ENCODE data around the gene TRAIP. TPM values are rescaled to one million over a fixed set of nuclear protein-coding genes. Genes with fewer than 3 reads are reported as not detected.
A peak's percentile ranks its signal among the peaks of the same experiment; 100 is the strongest.

TRAIP gene
- total RNA-seq, 2 experiments from 2014 or later = 22.7 to 25.3 TPM

DNA sequence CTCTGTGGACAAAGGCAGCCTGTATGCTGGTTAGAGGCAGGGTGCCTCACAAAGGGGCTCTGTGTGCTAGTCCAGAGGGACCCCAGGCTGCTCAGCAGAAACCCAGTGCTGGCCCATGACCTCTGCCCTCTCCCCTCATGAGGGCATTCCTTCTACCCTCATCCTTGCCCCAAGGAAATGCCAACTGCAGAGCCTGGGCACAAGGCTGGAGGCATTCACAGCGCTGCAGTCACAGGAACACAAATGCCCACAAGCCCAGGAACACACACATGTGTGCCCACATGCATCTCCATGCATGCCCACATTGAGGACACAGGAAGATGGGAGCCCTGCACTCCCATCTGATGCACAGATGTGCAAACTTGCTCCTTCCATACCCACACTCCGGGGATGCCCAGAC, 49.5 kb downstream of the TRAIP start:
- H3K27me3 Mint-ChIP-seq = peaks cover 4% of the 10 kb centered on the region
- CTCF ChIA-PET = interaction anchor here (9.3 kb wide), 1 partner anchor 31 kb away, joined by 159 read pairs; no protein-coding TSS in a partner anchor

DNA sequence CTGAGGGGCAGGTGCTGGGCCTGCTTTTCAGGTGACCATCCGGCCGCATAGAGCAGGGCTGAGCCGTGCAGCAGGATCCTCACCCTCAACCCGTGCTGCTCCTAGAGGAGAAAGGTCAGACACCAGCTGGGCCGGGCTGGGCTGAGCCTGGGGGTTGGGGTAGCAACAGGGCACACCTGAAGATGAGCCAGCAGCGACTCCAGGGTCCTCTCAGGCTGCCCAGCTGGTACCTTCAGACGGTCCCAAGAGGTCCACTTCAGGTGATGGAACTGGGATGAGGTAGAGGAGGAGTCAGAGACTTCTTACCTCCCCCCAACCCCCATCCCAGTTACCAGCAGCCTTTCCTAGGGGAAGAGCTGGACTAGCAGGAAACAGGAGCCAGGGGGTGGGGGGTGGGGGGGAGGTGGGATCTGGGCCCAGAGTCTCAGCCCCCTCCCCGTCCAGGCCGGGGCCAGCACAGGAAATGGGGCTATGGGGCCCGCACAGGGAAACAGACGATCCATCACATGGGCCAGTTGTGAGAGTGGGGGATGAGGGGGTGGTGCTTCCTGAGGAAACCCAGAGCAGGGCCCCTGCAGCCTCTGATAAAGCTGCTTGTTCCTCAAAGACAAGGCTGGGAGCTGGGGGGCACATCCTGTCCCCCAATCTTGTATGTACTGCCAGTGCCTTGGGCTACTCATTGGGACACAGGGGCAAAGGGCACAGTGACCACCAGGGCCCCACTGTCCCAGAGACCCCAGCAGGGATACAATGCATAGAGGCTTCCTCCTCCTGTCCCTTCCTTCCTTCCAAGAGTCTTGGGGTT, 50.3 kb downstream of the TRAIP start:
- no peaks in the 10 kb centered on the region for H3K36me3 Mint-ChIP-seq
- ChIA-PET CTCF (interaction anchor here (1.6 to 9.3 kb wide), 2 partner anchors 8 to 32 kb away, joined by 8 to 159 read pairs; partner anchors contain the start of gene UBA7), POLR2A (interaction anchor here (0.8 to 1.3 kb wide), 2 partner anchors 20 to 87 kb away, joined by 3 to 4 read pairs; partner anchors contain the start of gene IP6K1)
- H3K9me3 Mint-ChIP-seq = no peaks in the 10 kb centered on the region
- H3K4me1 Mint-ChIP-seq (ENCODE audit: low read depth) = peaks cover 43% of the 10 kb centered on the region
- intact Hi-C loops (cut with micrococcal nuclease) = no loop called here
- peaks cover 8% of the 10 kb centered on the region for H3K27me3 Mint-ChIP-seq
- DNase-seq = peak; percentile 61
- no peak overlapping the region for H3K4me3 Mint-ChIP-seq
- H3K27ac Mint-ChIP-seq = peak overlapping the region; percentile 38

More for the DNA sequence above, 49.5 kb downstream of the TRAIP start:
- no peaks in the 10 kb centered on the region for H3K36me3 Mint-ChIP-seq
- H3K4me1 Mint-ChIP-seq (ENCODE audit: low read depth) = peaks cover 44% of the 10 kb centered on the region
- peak overlapping the region; percentile 38 for H3K27ac Mint-ChIP-seq
- intact Hi-C loops (cut with micrococcal nuclease) = no loop called here
- DNase-seq = no peak
- H3K4me3 Mint-ChIP-seq = no peak overlapping the region
- no peaks in the 10 kb centered on the region for H3K9me3 Mint-ChIP-seq
- POLR2A ChIA-PET = interaction anchor here (1.3 to 1.6 kb wide), 2 partner anchors 20 to 82 kb away, joined by 4 read pairs; partner anchors contain the start of genes GMPPB and IP6K1

DNA sequence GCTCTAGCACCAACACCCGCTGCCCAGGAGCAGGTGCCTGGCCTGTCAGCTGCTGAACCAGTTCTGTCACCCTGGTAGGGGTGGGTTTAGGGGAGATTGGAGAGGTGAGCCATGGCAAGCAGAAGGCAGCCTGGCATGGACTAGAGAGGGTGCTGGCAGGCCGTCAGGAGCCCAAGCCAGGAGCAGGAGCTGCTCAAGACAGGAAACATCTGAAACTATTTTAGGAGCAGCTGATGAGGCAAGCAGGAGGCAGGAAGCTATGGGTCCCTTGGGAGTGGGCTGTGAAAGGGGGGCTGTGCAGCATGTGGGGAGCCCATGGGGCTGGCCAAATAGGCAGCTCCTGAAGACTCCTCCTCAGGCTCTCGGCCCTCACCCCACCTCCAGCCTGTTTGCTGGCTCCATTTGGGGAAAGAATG, 51.0 kb downstream of the TRAIP start:
- intact Hi-C loops (cut with micrococcal nuclease) = no loop called here
- no peak overlapping the region for H3K4me3 Mint-ChIP-seq
- H3K36me3 Mint-ChIP-seq = no peaks in the 10 kb centered on the region
- DNase-seq = no peak
- peaks cover 8% of the 10 kb centered on the region for H3K27me3 Mint-ChIP-seq
- no peaks in the 10 kb centered on the region for H3K9me3 Mint-ChIP-seq
- ChIA-PET CTCF (interaction anchor here (1.6 to 9.3 kb wide), 3 partner anchors 8 to 33 kb away, joined by 8 to 159 read pairs (median 34); partner anchors contain the start of genes IP6K1 and UBA7), POLR2A (interaction anchor here (0.6 to 0.8 kb wide), 2 partner anchors 87 to 202 kb away, joined by 3 read pairs; no protein-coding TSS in a partner anchor)
- peaks cover 43% of the 10 kb centered on the region for H3K4me1 Mint-ChIP-seq (ENCODE audit: low read depth)
- peak overlapping the region; percentile 25 for H3K27ac Mint-ChIP-seq

DNA sequence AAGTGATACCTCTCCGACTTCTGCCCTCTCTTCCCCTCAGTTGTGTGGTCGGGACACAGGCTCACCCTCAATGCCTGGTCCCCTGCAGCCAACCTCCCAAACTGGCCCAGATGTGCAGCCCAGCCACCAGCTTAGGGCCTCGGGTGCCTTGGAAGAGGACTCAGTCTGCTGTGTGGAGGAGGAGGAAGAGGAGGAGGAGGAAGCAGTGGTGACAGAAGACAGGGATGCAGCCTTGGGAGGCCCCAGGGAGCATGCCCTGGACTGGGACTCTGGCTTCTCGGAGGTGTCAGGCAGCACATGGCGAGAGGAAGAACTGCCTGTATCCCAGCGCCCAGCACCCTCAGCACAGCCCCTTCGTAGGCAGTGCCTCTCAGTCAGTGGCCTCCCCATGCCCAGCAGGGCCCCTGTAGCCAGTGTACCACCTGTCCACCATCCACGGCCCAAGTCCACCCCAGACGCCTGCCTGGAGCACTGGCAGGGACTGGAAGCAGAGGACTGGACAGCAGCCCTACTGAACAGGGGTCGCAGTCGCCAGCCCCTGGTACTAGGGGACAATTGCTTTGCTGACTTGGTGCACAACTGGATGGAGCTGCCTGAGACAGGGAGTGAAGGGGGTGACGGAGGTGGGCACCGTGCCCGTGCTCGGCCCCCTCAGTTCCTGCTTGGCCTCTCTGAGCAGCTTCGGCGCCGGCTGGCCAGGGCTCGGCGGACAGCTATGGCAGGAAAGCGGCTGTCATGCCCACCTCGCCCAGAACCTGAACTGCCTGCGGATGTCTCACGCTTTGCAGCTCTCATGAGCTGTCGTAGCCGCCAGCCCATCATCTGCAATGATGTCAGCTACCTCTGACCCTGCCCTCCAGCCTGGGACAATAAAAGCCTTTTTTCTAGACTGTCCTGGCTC, 52.0 kb downstream of the TRAIP start:
- no peak for DNase-seq
- Mint-ChIP-seq H3K36me3 (no peaks in the 10 kb centered on the region), H3K4me3 (peak overlapping the region; percentile 88), H3K27ac (no peak overlapping the region), H3K27me3 (peaks cover 8% of the 10 kb centered on the region), H3K9me3 (no peaks in the 10 kb centered on the region), H3K4me1 (ENCODE audit: low read depth) (peaks cover 43% of the 10 kb centered on the region)
- ChIA-PET POLR2A (interaction anchor here (2.1 to 2.5 kb wide), 2 partner anchors 9 to 34 kb away, joined by 9 to 17 read pairs; partner anchors contain the start of gene UBA7), CTCF (interaction anchor here (1.0 to 9.3 kb wide), 8 partner anchors 9 to 264 kb away, joined by 3 to 159 read pairs (median 20); partner anchors contain the start of genes IP6K1, MON1A and UBA7)
- intact Hi-C loops (cut with micrococcal nuclease) = no loop called here

DNA sequence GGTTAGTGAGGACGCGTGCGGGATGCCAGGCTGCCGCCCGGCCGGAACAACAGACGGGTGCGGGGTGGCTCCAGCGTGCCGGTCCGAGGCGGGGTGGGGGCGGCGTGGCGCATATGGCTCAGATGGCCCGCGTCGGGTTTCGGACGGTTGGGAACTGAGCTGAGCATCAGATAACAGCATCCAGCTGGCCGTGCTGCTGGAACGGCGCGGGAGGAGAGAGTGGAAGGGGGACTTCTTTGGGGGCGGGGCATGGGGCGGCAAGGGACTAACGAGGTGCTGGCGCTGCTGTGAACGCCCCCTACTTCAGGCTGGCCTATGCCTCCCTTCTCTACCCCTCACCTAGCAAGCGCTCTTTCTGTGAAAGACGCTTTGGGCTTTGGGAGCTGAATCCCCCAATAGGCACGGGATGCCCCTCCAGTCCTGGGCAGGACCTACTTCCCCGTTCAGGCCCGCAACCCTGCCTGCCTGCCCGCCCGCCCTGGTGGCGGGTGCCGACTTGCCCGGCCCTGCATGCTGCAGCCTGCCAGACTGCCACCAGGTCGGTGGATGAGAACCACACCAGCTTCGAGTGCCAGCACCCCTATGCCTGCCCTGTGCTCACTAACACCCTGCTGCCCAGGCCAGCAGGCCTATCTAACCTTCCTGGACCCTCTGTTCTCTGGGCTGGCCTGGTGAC, 52.8 kb downstream of the TRAIP start:
- Mint-ChIP-seq H3K27ac (no peak overlapping the region), H3K27me3 (peaks cover 8% of the 10 kb centered on the region), H3K9me3 (no peaks in the 10 kb centered on the region), H3K36me3 (no peaks in the 10 kb centered on the region), H3K4me1 (ENCODE audit: low read depth) (peaks cover 42% of the 10 kb centered on the region), H3K4me3 (peak overlapping the region; percentile 88)
- intact Hi-C loops (cut with micrococcal nuclease) = loop anchor here (1.0 to 2.0 kb wide), 2 partner anchors 10 to 285 kb away; partner anchors contain the start of genes RBM5 and UBA7
- DNase-seq = peak; percentile 51
- ChIA-PET CTCF (interaction anchor here (0.7 to 9.3 kb wide), 21 partner anchors 9 to 423 kb away, joined by 3 to 159 read pairs (median 5); partner anchors contain the start of genes GMPPB, IP6K1, MON1A and RBM5), POLR2A (interaction anchor here (0.6 to 2.5 kb wide), 3 partner anchors 10 to 71 kb away, joined by 3 to 17 read pairs (median 9); partner anchors contain the start of gene UBA7)

DNA sequence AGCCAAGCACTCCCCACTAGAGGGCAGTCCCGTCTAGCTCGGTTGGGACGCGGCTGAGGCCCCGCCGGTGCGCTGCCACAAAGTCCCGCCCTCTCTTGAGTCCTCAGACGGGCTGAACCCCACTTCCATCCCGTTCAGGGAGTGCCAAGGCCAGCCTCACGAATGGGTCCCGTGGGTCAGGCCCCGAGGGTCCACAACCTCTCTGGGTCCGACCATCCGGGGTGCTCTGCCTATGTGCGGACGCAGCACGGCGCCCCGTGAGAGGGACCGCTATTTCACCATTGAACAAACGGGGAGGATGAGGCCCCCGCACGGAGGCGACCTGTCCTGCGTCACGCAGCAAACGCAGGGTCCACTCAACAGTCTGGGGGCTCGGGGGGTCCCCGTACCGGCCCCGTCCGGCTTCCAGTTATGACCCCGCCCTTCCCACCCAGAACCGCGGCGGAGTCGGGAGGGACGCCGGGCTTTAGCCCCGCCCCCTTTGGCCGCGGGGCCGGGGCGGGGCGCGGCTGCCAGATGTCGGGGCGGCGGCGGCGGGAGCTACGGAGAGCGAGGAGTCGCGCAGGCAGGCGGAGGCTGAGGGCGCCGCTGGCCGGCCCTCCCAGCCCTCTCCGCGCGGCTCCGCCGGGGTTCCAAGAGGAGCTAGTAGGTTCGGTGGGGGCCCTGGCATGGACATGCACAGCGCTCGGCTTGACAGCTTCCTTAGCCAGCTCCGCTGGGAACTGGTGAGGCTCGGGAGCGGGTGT, 53.5 kb downstream of the TRAIP start, which contains the start of gene INKA1:
Gene INKA1 (plus strand): TSS at position 543 of the 746 bp plus-strand sequence. CDS start 132 bp downstream, at position 675.
- Mint-ChIP-seq H3K27me3 (peaks cover 8% of the 10 kb centered on the region), H3K36me3 (no peaks in the 10 kb centered on the region), H3K27ac (peak within 1 kb of the TSS; percentile 82), H3K4me3 (peak within 1 kb of the TSS; percentile 88), H3K4me1 (ENCODE audit: low read depth) (peaks cover 37% of the 10 kb centered on the region), H3K9me3 (no peaks in the 10 kb centered on the region)
- ChIA-PET POLR2A (interaction anchor here (1.2 to 2.5 kb wide), 3 partner anchors 10 to 36 kb away, joined by 7 to 17 read pairs (median 9); partner anchors contain the start of genes IP6K1 and UBA7), CTCF (interaction anchor here (0.7 to 9.3 kb wide), 29 partner anchors 10 to 423 kb away, joined by 3 to 159 read pairs (median 4); partner anchors contain the start of genes GMPPB, IP6K1, MON1A and RBM5)
- DNase-seq = peak; percentile 92
- intact Hi-C loops (cut with micrococcal nuclease) = loop anchor here (1.0 to 2.0 kb wide), 6 partner anchors 10 to 333 kb away; partner anchors contain the start of genes DAG1, IP6K1, RBM5 and UBA7

DNA sequence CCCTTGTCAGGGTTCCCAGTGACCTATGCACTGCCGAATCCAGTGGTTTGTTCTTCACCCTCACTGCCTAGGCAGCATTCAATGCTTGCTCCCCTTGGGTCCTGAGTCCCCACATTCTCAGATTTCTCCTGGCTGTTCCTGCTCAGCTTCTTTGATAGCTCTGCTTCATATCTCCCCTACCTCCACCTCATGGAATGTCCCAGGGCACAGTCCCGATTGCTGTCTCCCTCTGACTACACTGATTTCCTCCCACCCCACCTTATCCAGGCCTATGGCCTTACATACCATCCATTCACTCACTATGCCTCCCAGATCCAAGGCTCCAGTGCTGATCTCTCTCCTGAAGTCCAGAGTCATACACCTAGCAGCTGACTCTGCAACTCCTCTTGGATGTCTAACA, 55.2 kb downstream of the TRAIP start:
- ChIA-PET CTCF (interaction anchor here (1.2 to 9.3 kb wide), 6 partner anchors 14 to 128 kb away, joined by 3 to 159 read pairs (median 20); partner anchors contain the start of genes IP6K1 and MON1A), POLR2A (interaction anchor here (0.6 kb wide), 1 partner anchor 38 kb away, joined by 3 read pairs; no protein-coding TSS in a partner anchor)
- Mint-ChIP-seq H3K9me3 (no peaks in the 10 kb centered on the region), H3K27me3 (peaks cover 8% of the 10 kb centered on the region), H3K27ac (no peak overlapping the region), H3K36me3 (no peaks in the 10 kb centered on the region), H3K4me3 (no peak overlapping the region), H3K4me1 (ENCODE audit: low read depth) (peaks cover 23% of the 10 kb centered on the region)
- DNase-seq = no peak
- intact Hi-C loops (cut with micrococcal nuclease) = no loop called here

DNA sequence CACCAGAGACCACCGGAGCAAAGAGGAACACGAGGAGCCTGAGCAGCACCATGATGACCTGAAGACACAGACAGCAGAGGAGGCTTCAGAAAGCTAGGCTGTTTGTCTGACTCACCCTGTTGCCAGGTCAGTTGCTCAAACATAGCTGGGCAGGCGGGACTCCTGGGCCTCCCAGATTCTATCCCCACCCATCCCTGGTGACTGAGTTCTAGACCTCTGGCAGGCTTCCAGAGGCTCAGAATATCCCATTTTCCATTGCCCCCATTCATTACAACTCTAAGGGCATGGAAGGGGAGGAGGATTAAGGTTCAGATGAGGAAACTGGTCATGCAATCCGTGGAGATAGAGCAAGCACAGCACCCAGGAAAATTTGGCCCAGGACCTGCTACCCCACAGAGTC, 56.6 kb downstream of the TRAIP start, which contains the start of gene CDHR4:
Gene CDHR4 (minus strand): TSS at position 113 of the 400 bp plus-strand sequence. CDS start 61 bp downstream, at position 52.
- Mint-ChIP-seq H3K27ac (no peak within 1 kb of the TSS), H3K4me3 (no peak within 1 kb of the TSS), H3K9me3 (no peaks in the 10 kb centered on the region), H3K4me1 (ENCODE audit: low read depth) (peaks cover 11% of the 10 kb centered on the region), H3K27me3 (peaks cover 8% of the 10 kb centered on the region), H3K36me3 (no peaks in the 10 kb centered on the region)
- no peak for DNase-seq
- intact Hi-C loops (cut with micrococcal nuclease) = no loop called here
- ChIA-PET POLR2A (interaction anchor here (0.5 to 0.8 kb wide), 3 partner anchors 17 to 317 kb away, joined by 3 to 4 read pairs (median 3); no protein-coding TSS in a partner anchor), CTCF (interaction anchor here (1.2 to 6.1 kb wide), 2 partner anchors 40 to 44 kb away, joined by 3 to 50 read pairs; no protein-coding TSS in a partner anchor)

DNA sequence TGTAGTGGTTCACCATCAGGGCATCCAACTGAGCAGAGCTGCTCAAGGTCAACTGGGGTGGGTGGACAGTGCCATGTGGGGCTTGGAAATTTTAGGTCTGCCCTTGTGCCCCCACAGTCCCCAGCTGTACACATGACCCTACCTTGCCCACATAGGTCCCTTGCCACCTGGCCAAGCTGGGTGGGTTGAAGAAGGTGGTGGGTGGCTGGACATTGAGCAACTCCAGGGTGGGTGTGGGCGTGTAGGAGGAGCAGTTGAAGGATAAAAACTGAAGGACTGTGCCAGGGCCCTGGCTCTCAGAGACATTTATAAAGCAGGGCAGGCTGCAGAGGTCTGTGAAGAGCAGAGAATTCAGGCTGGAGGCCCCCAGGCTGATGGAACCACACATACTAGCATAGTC, 57.3 kb downstream of the TRAIP start:
- POLR2A ChIA-PET = interaction anchor here (0.8 kb wide), 1 partner anchor 16 kb away, joined by 3 read pairs; no protein-coding TSS in a partner anchor

More for the DNA sequence above, 57.3 kb downstream of the TRAIP start:
- Mint-ChIP-seq H3K9me3 (no peaks in the 10 kb centered on the region), H3K27me3 (peaks cover 8% of the 10 kb centered on the region), H3K27ac (no peak overlapping the region), H3K4me3 (no peak overlapping the region), H3K36me3 (no peaks in the 10 kb centered on the region), H3K4me1 (ENCODE audit: low read depth) (peaks cover 10% of the 10 kb centered on the region)
- DNase-seq = no peak
- CTCF ChIA-PET = interaction anchor here (1.2 to 6.1 kb wide), 2 partner anchors 40 to 45 kb away, joined by 3 to 50 read pairs; no protein-coding TSS in a partner anchor
- intact Hi-C loops (cut with micrococcal nuclease) = no loop called here

Measured in activated CD4-positive, alpha-beta memory T cell treated with anti-CD3 and anti-CD28 coated beads for 36 hours (primary cell).